Measurements from ENCODE around the gene CUTA.
"Not testable (repeated sequence)": the region's sequence is repeated elsewhere in the genome, so short reads cannot be mapped to it uniquely, and the experiment has no call there.

CUTA gene

GRCh38 chr6:33407132-33407718 is 10.7 kb downstream of the CUTA start:
- DNase-seq (ENCODE audit: low read depth, low spot score): no peak

DNA sequence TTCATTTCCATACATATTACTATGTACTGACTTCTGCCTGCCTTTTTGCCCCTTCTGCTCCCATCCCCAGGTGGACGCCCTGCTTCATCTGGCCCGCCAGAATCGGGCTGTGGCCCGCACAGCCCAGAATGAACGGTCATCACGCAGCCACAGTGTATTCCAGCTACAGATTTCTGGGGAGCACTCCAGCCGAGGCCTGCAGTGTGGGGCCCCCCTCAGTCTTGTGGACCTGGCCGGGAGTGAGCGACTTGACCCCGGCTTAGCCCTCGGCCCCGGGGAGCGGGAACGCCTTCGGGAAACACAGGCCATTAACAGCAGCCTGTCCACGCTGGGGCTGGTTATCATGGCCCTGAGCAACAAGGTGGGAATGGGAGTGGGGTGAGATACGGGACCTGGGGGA is 11.8 kb downstream of the CUTA start:
- DNase-seq (ENCODE audit: low read depth, low spot score): no peak

- no peak for DNase-seq (ENCODE audit: low read depth, low spot score)
These were observed 12.4 kb downstream of the CUTA start for GRCh38 chr6:33405386-33405940.

DNA sequence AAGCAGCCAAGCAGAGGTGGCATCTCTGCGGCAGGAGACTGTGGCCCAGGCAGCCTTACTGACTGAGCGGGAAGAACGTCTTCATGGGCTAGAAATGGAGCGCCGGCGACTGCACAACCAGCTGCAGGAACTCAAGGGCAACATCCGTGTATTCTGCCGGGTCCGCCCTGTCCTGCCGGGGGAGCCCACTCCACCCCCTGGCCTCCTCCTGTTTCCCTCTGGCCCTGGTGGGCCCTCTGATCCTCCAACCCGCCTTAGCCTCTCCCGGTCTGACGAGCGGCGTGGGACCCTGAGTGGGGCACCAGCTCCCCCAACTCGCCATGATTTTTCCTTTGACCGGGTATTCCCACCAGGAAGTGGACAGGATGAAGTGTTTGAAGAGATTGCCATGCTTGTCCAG is 13.0 kb downstream of the CUTA start:
- no peak for DNase-seq (ENCODE audit: low read depth, low spot score)

DNA sequence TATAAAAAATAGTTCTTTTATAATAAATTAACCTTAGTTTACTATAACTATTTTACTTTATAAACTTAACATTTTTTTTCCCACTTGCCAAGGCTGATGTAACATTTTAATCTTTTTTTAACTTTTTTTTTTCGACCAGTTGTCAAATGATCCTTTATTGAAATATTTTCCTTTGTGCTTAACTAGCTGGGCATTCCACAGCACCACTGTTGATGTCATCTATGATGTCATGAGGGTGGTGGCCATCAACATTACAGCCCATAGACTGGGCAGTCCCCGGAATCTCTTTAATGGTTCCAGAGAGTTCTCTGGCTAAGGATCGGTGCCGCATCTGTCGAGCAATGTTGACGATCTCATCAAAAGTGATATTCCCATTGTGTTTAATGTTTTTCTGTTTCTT is 18.0 kb downstream of the CUTA start:
- DNase-seq (ENCODE audit: low read depth, low spot score): not testable (repeated sequence)

DNA sequence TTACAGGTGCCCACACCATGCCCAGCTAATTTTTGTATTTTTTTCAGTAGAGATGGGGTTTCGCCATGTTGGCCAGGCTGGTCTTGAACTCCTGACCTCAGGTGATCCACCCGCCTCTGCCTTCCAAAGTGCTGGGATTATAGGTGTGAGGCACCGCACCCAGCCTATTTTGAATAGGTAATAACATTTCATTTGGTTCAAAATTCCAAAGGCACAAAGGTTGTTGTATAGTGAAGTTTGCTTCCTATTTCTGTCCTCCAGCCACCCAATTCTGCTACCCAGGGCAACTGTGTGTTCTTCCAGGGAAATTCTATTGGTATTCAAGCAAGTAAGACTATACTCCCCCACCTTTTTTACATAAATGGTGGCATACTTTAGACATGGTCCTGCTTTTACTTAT is 19.3 kb downstream of the CUTA start:
- not testable (repeated sequence) for DNase-seq (ENCODE audit: low read depth, low spot score)

DNA sequence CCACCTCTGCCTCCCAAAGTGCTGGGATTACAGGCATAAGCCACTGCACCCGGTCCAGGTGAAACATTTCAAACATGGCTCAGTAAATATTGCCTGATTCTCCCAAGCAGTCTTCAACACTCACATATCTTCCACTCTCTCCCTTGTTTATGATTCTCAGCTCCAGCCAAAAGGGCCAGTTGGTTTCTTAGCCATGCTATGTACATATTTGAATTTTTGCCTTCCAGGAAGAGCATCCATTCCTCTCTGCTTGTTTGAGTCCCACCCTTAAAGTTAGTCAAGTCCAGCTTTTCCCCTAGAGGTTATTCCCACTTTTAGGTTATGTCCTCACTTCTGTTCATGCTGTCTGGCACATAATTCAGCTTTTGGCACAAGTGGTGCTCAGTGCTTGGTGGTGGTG is 20.4 kb downstream of the CUTA start:
- no peak for DNase-seq (ENCODE audit: low read depth, low spot score)

DNA sequence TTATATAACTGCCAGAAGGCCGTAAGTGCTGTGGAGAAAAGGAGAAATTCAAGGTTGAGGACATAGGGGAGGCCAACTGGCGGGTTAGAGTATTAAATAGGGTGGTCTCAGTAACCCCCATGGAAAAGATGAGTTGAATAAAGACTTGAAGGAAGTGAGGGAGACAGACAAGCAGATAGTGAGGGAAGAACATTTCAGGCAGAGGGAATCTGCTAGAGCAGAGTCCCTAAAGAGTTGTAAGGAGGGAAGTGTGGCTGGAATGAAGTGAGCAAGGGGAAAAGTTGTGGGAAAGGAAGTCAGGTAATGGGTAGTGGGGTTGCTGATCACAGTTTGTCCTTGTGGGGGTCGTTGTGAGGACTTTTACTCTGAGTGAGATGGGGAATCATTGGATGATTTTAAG is 24.9 kb downstream of the CUTA start:
- no peak for DNase-seq (ENCODE audit: low read depth, low spot score)

DNA sequence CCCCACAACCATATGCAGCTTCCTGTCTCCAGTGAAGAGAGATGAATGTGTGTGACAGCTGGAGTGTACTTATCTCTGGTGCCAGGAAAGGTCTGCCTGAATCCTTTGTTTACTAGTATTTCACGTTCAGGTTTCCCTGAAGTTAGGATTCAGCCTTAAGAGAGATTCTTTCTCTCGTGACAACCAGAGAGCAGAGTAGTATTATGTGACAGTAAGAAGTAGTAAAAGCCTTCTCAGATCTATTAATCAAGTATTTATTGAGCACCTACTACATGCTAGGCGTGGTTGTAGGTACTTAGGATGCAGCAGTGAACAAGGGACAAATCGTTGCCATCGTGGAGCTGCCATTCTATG is 25.3 kb downstream of the CUTA start:
- no peak for DNase-seq (ENCODE audit: low read depth, low spot score)

GRCh38 chr6:33391922-33392594 is 25.8 kb downstream of the CUTA start:
- DNase-seq (ENCODE audit: low read depth, low spot score): no peak

DNA sequence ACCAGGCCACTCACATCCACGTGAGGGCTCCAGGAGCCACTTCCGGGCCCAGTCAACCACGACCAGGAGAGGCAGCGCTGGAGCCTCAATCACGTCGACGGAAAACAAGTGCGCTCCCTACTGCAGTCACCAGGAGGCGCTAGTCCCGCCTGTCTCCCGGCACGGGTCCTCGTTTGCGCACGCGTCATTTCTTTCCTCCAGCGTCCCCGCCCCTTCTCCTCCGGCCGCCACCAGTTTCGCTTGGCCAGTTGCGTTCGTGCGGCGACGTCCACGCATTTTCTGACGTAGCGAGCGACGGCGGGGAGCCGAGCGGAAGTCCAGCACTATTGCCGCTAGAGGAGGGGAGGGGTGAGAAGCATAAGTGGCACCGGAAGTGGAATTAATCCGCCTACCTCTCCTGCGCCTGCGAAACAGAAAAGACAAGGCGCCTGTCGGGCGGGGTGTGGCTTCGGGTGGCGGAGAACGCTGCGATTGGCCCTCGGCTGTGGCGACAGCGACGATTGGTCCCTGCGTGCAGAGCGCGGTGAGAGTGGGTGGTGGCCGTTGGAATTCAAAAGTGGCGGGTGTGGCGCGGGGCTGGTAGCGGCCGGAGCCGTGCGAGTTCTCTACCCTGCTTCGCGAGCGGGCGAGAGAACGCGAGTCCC is 26.5 kb downstream of the CUTA start, which contains the start of gene KIFC1:
TSS of gene KIFC1 (plus strand) at position 546 of the 644 bp plus-strand sequence. CDS start 163 bp downstream, outside the sequence.
- DNase-seq (ENCODE audit: low read depth, low spot score): peak; percentile 97

DNA sequence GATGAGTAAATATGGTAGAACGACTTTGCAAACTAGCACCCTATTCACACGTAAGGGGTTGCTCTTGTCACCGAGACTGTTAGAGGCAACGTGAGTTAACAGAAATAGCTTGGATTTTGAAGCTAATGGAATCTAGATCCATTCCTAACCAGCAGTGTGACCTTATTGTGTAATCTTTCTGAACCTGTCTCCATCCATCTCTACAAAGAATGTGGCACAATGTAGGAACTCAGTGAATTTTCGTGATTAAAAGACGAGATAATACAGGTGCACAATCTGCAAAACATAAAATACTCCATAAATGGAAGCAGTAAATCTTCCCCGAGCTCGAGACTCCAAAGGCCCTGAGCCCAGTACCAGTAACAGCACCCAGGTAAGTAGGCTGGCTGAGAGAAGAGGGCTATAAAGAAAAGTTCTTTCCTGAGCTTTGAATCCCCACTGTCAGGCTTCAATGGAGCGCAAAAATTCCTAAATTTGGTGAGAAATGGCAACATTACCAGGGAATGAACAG is 27.1 kb downstream of the CUTA start:
- DNase-seq (ENCODE audit: low read depth, low spot score): no peak

- DNase-seq (ENCODE audit: low read depth, low spot score): no peak
These were observed 27.7 kb downstream of the CUTA start for GRCh38 chr6:33390173-33390572.

GRCh38 chr6:33384581-33385020 is 33.3 kb downstream of the CUTA start:
- no peak for DNase-seq (ENCODE audit: low read depth, low spot score)

- no peak for DNase-seq (ENCODE audit: low read depth, low spot score)
These were observed 34.3 kb downstream of the CUTA start for GRCh38 chr6:33383427-33384185.

GRCh38 chr6:33380272-33380981 is 37.5 kb downstream of the CUTA start:
- no peak for DNase-seq (ENCODE audit: low read depth, low spot score)

- DNase-seq (ENCODE audit: low read depth, low spot score): not testable (repeated sequence)
These were observed 38.7 kb downstream of the CUTA start for GRCh38 chr6:33379184-33379583.

GRCh38 chr6:33377171-33377570 is 40.7 kb downstream of the CUTA start:
- DNase-seq (ENCODE audit: low read depth, low spot score): no peak

- no peak for DNase-seq (ENCODE audit: low read depth, low spot score)
These were observed 42.7 kb downstream of the CUTA start for GRCh38 chr6:33375143-33375671.

GRCh38 chr6:33373960-33374910 is 43.7 kb downstream of the CUTA start:
- no peak for DNase-seq (ENCODE audit: low read depth, low spot score)
